IPS-18a (cell line): ENCODE data around the gene RBMS2.
A peak's percentile ranks its signal among the peaks of the same experiment; 100 is the strongest.

Source experiments
- H3K27ac ChIP-seq: one replicate; pipeline ENCODE4 v1.5.1; 2013; ENCODE audit warnings: low read length
- H3K27me3 ChIP-seq: one replicate; pipeline ENCODE4 v1.6.1; 2013; ENCODE audit warnings: mild to moderate bottlenecking, low read length; ENCODE audit not compliant: control insufficient read depth, insufficient read depth
- H3K36me3 ChIP-seq: one replicate; pipeline ENCODE4 v1.6.1; 2013; ENCODE audit warnings: low read depth, low read length; ENCODE audit not compliant: control insufficient read depth
- H3K4me1 ChIP-seq: one replicate; pipeline ENCODE4 v1.6.1; 2013; ENCODE audit warnings: low read depth, low read length; ENCODE audit not compliant: control insufficient read depth
- H3K4me3 ChIP-seq: one replicate; pipeline ENCODE4 v1.5.1; 2013; ENCODE audit warnings: low read length
- H3K9ac ChIP-seq: one replicate; pipeline ENCODE4 v1.6.1; 2013; ENCODE audit warnings: mild to moderate bottlenecking, low read length, moderate library complexity
- H3K9me3 ChIP-seq: one replicate; pipeline ENCODE4 v1.6.1; 2013; ENCODE audit warnings: low read depth, low read length; ENCODE audit not compliant: control insufficient read depth

RBMS2 gene

GRCh38 chr12:56520506-56520905, 1.1 kb upstream of the RBMS2 start:
- Histone ChIP-seq H3K9me3 (no peaks in the 10 kb centered on the region), H3K4me3 (no peak overlapping the region), H3K9ac (no peak overlapping the region), H3K27me3 (no peaks in the 10 kb centered on the region), H3K36me3 (no peaks in the 10 kb centered on the region), H3K4me1 (peaks cover 3% of the 10 kb centered on the region), H3K27ac (no peak overlapping the region)

- peak overlapping the region; percentile 78 for H3K4me3 ChIP-seq
- no peaks in the 10 kb centered on the region for H3K27me3 ChIP-seq
- H3K9ac ChIP-seq, result no peak overlapping the region
- no peaks in the 10 kb centered on the region for H3K9me3 ChIP-seq
- no peak overlapping the region for H3K27ac ChIP-seq
- H3K4me1 ChIP-seq, result peaks cover 3% of the 10 kb centered on the region
- H3K36me3 ChIP-seq, result no peaks in the 10 kb centered on the region
Observed at GRCh38 chr12:56521209-56521589, 421 bp upstream of the RBMS2 start.

DNA sequence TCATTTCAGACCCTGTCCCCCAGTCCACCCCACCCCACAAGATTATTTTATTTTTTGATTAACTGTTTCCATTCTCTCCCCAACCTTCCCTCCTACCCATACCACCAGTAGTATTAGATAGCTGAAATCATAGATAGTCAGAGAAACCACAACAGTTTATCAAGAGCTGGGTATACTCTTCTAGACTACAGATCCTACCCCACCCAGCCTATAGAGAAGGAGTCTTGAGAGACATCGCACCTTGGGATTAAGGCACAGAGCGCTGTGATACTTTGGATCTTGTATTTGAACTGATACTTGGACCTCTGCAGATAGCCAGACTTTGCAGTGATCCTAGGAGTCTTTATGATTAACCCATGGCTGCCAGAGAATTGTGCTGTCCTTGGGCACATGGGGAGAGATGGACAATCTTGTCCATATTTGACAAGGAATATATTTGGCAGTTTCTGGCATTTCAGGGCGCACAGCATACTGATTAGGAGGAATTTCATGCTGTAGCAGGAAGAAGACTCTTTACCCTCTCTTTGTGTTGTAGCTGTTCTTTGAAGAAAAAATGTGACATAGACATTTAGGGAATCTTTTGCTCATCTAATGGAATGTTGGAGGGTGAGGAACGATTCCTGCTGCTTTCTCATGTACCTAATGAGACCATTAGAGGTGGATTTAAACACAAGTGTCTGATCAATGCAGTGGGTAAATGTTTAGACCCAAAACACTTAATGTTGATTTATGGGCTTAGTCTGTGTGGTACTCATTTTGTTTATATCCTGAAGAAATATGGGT, 982 bp downstream of the RBMS2 start:
- Histone ChIP-seq H3K27me3 (no peaks in the 10 kb centered on the region), H3K4me3 (peak overlapping the region; percentile 78), H3K36me3 (no peaks in the 10 kb centered on the region), H3K9ac (peak overlapping the region; percentile 72), H3K27ac (no peak overlapping the region), H3K9me3 (no peaks in the 10 kb centered on the region), H3K4me1 (peaks cover 13% of the 10 kb centered on the region)

DNA sequence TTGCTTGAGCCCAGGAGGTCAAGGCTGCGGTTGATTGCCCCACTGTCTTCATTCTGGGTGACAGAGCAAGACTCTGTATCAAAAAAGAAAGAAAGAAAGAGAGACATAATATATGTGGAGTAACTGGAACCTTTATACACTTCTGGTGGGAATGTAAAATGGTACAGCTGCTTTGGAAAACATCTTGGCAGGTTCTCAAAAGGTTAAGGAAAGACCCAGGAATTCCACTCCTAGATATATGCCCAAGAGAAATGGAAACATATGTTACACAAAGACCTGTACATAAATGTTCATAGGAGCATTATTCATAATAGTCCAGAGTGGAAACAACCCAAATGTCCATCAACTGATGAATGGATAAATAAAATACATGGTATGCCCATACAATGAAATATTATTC, 7.2 kb downstream of the RBMS2 start:
- no peaks in the 10 kb centered on the region for H3K9me3 ChIP-seq
- no peaks in the 10 kb centered on the region for H3K36me3 ChIP-seq
- no peak overlapping the region for H3K9ac ChIP-seq
- H3K4me3 ChIP-seq, result no peak overlapping the region
- H3K27ac ChIP-seq, result no peak overlapping the region
- H3K4me1 ChIP-seq, result peaks cover 13% of the 10 kb centered on the region
- H3K27me3 ChIP-seq, result no peaks in the 10 kb centered on the region

DNA sequence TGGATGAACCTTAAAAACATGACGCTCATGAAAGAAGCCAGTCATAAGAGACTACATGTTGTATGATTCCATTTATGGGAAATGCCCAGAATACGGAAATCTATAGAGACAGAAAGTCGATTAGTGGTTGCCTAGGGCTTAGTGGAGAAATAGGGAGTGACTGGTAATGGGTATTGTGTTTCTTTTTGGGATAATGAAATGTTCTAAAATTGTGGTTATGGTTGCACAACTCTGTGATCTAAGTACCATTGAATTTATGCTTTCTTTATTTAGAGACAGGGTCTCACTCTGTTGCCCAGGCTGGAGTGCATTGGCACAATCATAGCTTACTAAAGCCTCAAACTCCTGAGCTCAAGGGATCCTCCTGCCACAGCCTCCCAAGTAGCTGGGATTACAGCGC, 8.0 kb downstream of the RBMS2 start:
- Histone ChIP-seq H3K9ac (no peak overlapping the region), H3K9me3 (no peaks in the 10 kb centered on the region), H3K27me3 (no peaks in the 10 kb centered on the region), H3K36me3 (no peaks in the 10 kb centered on the region), H3K27ac (no peak overlapping the region), H3K4me3 (no peak overlapping the region), H3K4me1 (peaks cover 13% of the 10 kb centered on the region)

DNA sequence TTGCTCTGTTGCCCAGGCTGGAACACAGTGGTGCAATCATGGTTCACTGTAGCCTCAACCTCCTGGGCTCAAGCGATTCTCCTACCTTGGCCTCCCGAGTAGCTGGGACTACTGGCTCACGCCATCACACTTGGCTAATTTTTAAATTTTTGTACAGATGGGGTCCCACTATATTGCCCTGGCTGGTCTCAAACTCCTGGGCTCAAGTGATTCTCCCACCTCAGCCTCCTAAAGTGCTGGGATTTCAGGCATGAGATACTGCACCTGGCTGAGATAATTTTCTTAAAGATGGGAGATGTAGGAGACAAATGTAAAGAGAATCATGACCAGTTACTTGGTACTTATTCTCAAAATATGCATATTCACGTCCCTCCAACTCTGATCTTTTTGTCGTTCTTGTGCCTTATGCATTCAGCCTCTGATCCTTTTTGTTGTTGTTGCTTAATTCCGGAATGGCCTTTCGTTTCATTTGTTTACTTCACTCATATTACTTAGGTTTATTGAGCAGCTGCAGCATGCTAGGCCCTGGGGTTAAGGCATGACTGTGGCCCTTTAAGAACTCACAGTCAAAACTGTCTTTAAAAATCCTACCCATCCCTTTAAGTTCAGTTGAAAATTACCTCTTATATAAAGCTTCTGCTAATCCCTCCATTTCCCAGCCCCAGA, 8.9 kb downstream of the RBMS2 start:
- no peaks in the 10 kb centered on the region for H3K27me3 ChIP-seq
- H3K4me3 ChIP-seq, result no peak overlapping the region
- H3K9ac ChIP-seq, result no peak overlapping the region
- no peaks in the 10 kb centered on the region for H3K9me3 ChIP-seq
- H3K4me1 ChIP-seq, result peaks cover 13% of the 10 kb centered on the region
- no peaks in the 10 kb centered on the region for H3K36me3 ChIP-seq
- H3K27ac ChIP-seq, result no peak overlapping the region

DNA sequence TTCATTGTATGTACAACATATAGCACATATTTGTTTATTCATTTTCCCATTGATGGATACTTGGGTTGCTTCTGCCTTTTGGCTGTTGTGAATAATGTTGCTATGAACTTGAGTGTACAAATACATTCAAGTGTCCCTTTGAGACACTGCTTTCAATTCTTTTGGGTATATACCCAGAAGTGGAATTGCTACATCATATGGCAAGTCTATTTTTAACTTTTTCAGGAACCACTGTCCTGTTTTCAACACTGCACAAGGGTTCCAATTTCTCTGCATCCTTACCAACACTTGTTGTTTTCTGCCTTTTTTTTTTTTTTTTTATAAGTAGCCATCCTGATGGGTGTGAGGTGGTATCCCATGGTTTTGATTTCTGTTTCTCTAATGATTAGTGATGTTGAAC, 15.9 kb downstream of the RBMS2 start:
- Histone ChIP-seq H3K4me3 (no peak overlapping the region), H3K9ac (no peak overlapping the region), H3K9me3 (no peaks in the 10 kb centered on the region), H3K4me1 (no peaks in the 10 kb centered on the region), H3K36me3 (no peaks in the 10 kb centered on the region), H3K27me3 (no peaks in the 10 kb centered on the region), H3K27ac (no peak overlapping the region)

GRCh38 chr12:56541631-56542030, 20.0 kb downstream of the RBMS2 start:
- H3K4me1 ChIP-seq, result no peaks in the 10 kb centered on the region
- H3K27ac ChIP-seq, result no peak overlapping the region
- H3K4me3 ChIP-seq, result no peak overlapping the region
- no peak overlapping the region for H3K9ac ChIP-seq
- no peaks in the 10 kb centered on the region for H3K27me3 ChIP-seq
- no peaks in the 10 kb centered on the region for H3K9me3 ChIP-seq
- no peaks in the 10 kb centered on the region for H3K36me3 ChIP-seq

GRCh38 chr12:56542164-56542563, 20.5 kb downstream of the RBMS2 start:
- no peak overlapping the region for H3K9ac ChIP-seq
- H3K4me1 ChIP-seq, result no peaks in the 10 kb centered on the region
- H3K27ac ChIP-seq, result no peak overlapping the region

GRCh38 chr12:56545023-56545604, 23.5 kb downstream of the RBMS2 start:
- no peak overlapping the region for H3K9ac ChIP-seq
- H3K9me3 ChIP-seq, result no peaks in the 10 kb centered on the region
- H3K27me3 ChIP-seq, result no peaks in the 10 kb centered on the region
- H3K36me3 ChIP-seq, result no peaks in the 10 kb centered on the region
- H3K4me1 ChIP-seq, result no peaks in the 10 kb centered on the region
- no peak overlapping the region for H3K4me3 ChIP-seq
- H3K27ac ChIP-seq, result no peak overlapping the region

More at GRCh38 chr12:56542164-56542563, 20.5 kb downstream of the RBMS2 start:
- Histone ChIP-seq H3K4me3 (no peak overlapping the region), H3K36me3 (no peaks in the 10 kb centered on the region), H3K27me3 (no peaks in the 10 kb centered on the region), H3K9me3 (no peaks in the 10 kb centered on the region)

- Histone ChIP-seq H3K4me1 (no peaks in the 10 kb centered on the region), H3K36me3 (no peaks in the 10 kb centered on the region), H3K9ac (no peak overlapping the region), H3K27ac (no peak overlapping the region), H3K4me3 (no peak overlapping the region), H3K9me3 (no peaks in the 10 kb centered on the region), H3K27me3 (no peaks in the 10 kb centered on the region)
Observed at GRCh38 chr12:56546680-56547079, 25.1 kb downstream of the RBMS2 start.
